Right atrium auricular region (tissue), 2 donors: ENCODE results near the gene HNRNPC. TPM values are rescaled to one million over a fixed set of nuclear protein-coding genes. Genes with fewer than 3 reads are reported as not detected.
"Not testable (repeated sequence)": the region's sequence is repeated elsewhere in the genome, so short reads cannot be mapped to it uniquely, and the experiment has no call there.

Experiments
- DNase-seq: peaks from one replicate; pipeline ENCODE4 v3.0.0-alpha.2; 2019; ENCODE audit warnings: low spot score
- H3K27ac ChIP-seq, 2 donors: fragments of 200-600 bp; sonication (generic); 1 replicate in 1 of 2; 2 replicates in 1 of 2; pipeline ENCODE4 v1.5.1; 2016 to 2019
- H3K27me3 ChIP-seq, 2 donors: fragments of 200-600 bp; sonication (generic); one replicate each; pipeline versions ENCODE4 v1.5.1 to v1.6.0; 2017 to 2019
- H3K36me3 ChIP-seq: fragments of 200-600 bp; sonication (generic); one replicate; pipeline ENCODE4 v1.5.1; 2016
- H3K4me1 ChIP-seq, 2 donors: fragments of 200-600 bp; sonication (generic); one replicate each; pipeline versions ENCODE4 v1.5.1 to v1.6.0; 2017 to 2019
- H3K4me3 ChIP-seq, 2 donors: fragments of 200-600 bp; sonication (generic); 1 replicate in 1 of 2; 2 replicates in 1 of 2; pipeline ENCODE4 v1.5.1; 2017 to 2019; ENCODE audit warnings: mild to moderate bottlenecking in 1 of 2, moderate library complexity in 1 of 2
- H3K9me3 ChIP-seq, 2 donors: fragments of 200-600 bp; sonication (generic); one replicate each; pipeline ENCODE4 v1.5.1; 2019
- total RNA-seq, 2 donors: library from RNA; depleted of rRNA; stranded (reverse); fragments of >200 nt; gene quantifications; one replicate each; pipeline ENCODE4 v1.1.0, GENCODE V29; 2016
- TF ChIP-seq, protein P1 (sequence below), 2 donors: fragments of 200-600 bp; sonication (generic); IDR thresholded peaks; one replicate each; pipeline ENCODE4 v1.5.1; 2019; ENCODE audit warnings: antibody characterized with exemption in 2 of 2

HNRNPC gene
- total RNA-seq, 2 donors from 2014 or later, result 254 to 277 TPM

DNA sequence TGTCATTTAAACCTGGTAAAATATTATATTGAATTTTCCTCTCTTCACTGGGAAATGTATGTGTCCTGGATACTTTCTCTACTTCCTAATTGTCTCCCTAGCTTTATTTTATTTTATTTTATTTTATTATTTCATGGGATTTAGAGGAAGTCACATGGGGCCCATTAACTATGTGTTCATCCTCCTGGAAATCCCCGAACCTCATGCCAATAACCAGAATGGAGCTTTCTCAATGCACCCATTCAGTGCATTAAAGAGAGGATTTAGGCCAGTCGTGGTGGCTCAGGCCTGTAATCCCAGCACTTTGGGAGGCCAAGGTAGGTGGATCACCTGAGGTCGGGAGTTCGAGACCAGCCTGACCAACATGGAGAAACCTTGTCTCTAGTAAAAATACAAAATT is 9.4 kb upstream of the HNRNPC start:
- TF ChIP-seq, protein P1, sequence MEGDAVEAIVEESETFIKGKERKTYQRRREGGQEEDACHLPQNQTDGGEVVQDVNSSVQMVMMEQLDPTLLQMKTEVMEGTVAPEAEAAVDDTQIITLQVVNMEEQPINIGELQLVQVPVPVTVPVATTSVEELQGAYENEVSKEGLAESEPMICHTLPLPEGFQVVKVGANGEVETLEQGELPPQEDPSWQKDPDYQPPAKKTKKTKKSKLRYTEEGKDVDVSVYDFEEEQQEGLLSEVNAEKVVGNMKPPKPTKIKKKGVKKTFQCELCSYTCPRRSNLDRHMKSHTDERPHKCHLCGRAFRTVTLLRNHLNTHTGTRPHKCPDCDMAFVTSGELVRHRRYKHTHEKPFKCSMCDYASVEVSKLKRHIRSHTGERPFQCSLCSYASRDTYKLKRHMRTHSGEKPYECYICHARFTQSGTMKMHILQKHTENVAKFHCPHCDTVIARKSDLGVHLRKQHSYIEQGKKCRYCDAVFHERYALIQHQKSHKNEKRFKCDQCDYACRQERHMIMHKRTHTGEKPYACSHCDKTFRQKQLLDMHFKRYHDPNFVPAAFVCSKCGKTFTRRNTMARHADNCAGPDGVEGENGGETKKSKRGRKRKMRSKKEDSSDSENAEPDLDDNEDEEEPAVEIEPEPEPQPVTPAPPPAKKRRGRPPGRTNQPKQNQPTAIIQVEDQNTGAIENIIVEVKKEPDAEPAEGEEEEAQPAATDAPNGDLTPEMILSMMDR (IDR thresholded peaks at IDR 0.05), result no peak
- H3K4me1 ChIP-seq, result no peaks in the 10 kb centered on the region

DNA sequence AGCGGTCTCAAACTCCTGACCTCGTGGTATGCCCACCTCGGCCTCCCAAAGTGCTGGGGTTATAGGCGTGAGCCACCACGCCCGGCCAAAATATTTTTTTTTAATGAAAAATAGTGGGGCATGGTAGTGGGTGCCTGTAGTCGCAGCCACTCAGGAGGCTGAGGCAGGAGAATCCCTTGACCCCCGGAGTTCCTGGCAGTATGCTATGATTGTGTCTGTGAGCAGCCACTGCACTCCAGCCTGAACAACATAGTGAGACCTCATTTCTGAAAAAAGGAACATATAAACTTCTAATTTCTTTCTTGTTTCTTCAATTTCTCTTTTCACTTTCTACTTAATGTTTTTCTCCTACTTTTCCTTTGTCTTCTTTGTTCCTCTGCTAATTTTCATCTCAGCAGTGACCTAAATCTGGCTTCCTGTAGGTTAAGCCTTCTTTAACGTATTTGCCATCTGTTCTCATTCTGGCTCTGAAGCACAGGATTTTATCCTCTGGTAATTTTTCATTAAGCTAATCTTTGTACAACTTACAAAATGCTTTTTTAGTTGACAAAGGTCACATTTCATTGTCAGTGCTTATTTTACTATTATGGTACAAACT is 6.1 kb upstream of the HNRNPC start:
- no peak overlapping the region for H3K27ac ChIP-seq
- DNase-seq, result no peak
- TF ChIP-seq, protein P1 (IDR thresholded peaks at IDR 0.05), result no peak
- H3K4me1 ChIP-seq, result no peaks in the 10 kb centered on the region
- H3K27me3 ChIP-seq, result no peaks in the 10 kb centered on the region
- no peaks in the 10 kb centered on the region for H3K9me3 ChIP-seq
- no peaks in the 10 kb centered on the region for H3K36me3 ChIP-seq
- H3K4me3 ChIP-seq, result no peak overlapping the region

More for the DNA sequence above, 9.4 kb upstream of the HNRNPC start:
- H3K27me3 ChIP-seq, result no peaks in the 10 kb centered on the region
- no peak overlapping the region for H3K4me3 ChIP-seq
- no peaks in the 10 kb centered on the region for H3K36me3 ChIP-seq
- H3K9me3 ChIP-seq, result no peaks in the 10 kb centered on the region
- no peak for DNase-seq
- no peak overlapping the region for H3K27ac ChIP-seq

DNA sequence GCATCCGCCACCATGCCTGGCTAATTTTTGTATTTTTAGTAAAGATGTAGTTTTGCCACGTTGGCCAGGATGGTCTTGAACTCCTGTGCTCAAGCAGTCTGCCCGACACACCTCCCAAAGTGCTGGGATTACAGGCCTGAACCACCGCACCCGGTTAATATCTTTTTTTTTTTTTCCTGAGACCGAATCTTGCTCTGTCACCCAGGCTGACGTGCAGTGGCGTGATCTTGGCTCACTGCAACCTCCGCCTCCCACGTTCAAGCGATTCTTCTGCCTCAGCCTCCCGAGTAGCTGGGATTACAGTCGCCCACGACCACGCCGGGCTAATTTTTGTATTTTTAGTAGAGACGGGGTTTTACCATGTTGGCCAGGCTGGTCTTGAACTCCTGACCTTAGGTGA is 3.4 kb upstream of the HNRNPC start:
- not testable (repeated sequence) for H3K9me3 ChIP-seq, H3K27ac ChIP-seq

DNA sequence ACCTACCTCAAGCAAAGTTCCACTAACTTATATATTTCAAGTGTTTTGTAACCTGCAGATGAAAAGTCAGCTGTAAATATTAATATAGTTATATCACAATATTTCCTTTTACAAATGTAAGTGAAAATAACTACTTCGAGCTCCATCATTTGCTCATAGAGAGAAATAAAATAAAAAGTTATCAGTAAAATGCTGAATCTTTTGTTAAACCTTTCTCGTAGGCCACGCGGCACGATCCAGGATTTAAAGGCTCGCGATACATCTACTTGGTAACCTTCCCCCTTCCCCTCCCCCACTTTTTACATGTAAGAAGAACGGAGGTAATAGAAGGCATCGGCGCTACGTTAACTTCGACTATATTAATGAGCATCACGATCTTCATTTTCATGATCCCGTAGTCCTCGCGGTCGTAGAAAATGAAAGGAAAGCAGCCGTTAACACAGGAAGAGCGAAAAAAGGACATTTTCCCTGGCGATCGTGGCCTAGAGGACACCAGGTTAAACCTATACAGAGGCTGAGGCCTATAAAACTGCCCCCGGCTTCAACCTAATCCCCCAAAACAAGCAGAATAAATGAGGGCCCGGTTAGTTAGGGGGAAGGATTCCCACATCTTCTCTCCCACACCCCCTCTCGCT is 508 bp downstream of the HNRNPC start:
- H3K4me3 ChIP-seq, result peak overlapping the region; percentile 92 to 97
- H3K27me3 ChIP-seq, result no peaks in the 10 kb centered on the region
- H3K27ac ChIP-seq, result peak overlapping the region; percentile 96 to 99
- peaks cover 20% of the 10 kb centered on the region for H3K36me3 ChIP-seq
- peaks cover 0 to 45% of the 10 kb centered on the region in 2 donors for H3K4me1 ChIP-seq
- H3K9me3 ChIP-seq, result no peaks in the 10 kb centered on the region
- DNase-seq, result no peak
- TF ChIP-seq, protein P1 (IDR thresholded peaks at IDR 0.05), result no peak

More for the DNA sequence above, 3.4 kb upstream of the HNRNPC start:
- H3K4me1 ChIP-seq, H3K27me3 ChIP-seq, H3K36me3 ChIP-seq, DNase-seq, H3K4me3 ChIP-seq: not testable (repeated sequence)

DNA sequence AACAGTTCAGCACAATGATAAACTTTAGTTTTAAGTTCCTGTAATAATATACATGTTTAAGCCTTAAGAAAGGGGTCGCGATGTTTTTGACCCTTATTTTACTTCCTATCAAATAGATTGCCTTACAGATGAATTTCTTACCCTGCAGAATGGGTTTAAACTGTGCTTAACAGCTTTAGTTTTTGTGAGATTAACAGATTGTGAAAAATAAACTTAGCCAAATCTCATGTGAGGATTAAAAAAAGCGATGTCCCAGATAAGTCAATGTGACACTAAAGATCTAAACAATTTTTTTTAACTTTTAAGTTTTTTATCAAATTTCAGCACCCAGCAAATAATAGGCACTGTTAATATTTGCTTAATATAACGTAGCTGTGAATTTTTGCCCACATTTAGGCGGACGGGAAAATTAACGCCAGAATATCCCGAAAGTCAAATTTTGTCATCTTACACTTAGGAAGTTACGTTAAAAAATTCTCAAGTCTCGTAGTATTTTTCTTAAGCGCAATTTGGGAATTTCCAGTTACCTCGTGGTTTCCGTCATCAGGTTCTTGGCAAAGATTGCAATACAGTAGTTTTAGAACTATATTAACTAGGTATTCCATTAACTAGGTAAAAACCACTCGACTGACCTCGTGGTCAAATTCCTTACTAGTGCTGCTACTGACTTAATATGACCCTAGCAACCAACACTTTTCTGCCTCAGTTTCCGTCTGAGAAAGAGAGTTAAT is 1.2 kb downstream of the HNRNPC start:
- H3K27ac ChIP-seq, result peak overlapping the region; percentile 96 to 99
- peak overlapping the region; percentile 92 to 97 for H3K4me3 ChIP-seq
- no peaks in the 10 kb centered on the region for H3K9me3 ChIP-seq
- H3K4me1 ChIP-seq, result peaks cover 0 to 52% of the 10 kb centered on the region in 2 donors
- DNase-seq, result no peak
- peaks cover 24% of the 10 kb centered on the region for H3K36me3 ChIP-seq
- no peaks in the 10 kb centered on the region for H3K27me3 ChIP-seq
- TF ChIP-seq, protein P1 (IDR thresholded peaks at IDR 0.05), result no peak

DNA sequence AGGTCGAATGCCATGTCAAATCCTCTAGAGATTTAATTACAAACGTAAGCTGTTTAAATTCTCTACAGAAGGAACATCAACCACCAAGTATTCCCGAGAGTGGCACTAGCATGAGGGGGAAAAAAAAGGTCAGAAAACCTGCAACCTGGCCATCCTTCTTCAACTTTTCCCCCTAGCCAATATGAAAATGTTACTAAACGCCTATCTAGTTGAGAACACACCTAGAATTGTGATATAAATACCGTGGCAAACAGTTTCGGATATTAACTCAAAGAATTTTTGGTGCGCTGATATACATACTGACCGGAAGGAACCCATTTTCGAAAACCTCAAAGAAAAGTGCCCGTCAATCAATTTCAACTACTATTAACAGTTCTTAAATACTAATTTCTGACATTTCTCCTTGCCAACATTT is 1.8 kb downstream of the HNRNPC start:
- H3K4me1 ChIP-seq, result peaks cover 0 to 58% of the 10 kb centered on the region in 2 donors
- TF ChIP-seq, protein P1 (IDR thresholded peaks at IDR 0.05), result no peak
- peak overlapping the region; percentile 17 to 99 for H3K27ac ChIP-seq
- no peaks in the 10 kb centered on the region for H3K9me3 ChIP-seq
- DNase-seq, result no peak
- H3K4me3 ChIP-seq, result peak overlapping the region; percentile 92 to 97
- H3K27me3 ChIP-seq, result no peaks in the 10 kb centered on the region
- peaks cover 30% of the 10 kb centered on the region for H3K36me3 ChIP-seq
